HG02623 (cell line): Measurements from ENCODE around the gene NR1D1.
A peak's percentile ranks its signal among the peaks of the same experiment; 100 is the strongest.
"Not testable (repeated sequence)": the region's sequence is repeated elsewhere in the genome, so short reads cannot be mapped to it uniquely, and the experiment has no call there.

Experiments used
- ATAC-seq: cut with Tn5 transposase; IDR thresholded peaks from one replicate; pipeline ENCODE4 v1.9.1; 2021; ENCODE audit warnings: moderate library complexity; ENCODE audit not compliant: unreplicated experiment

NR1D1 gene

DNA sequence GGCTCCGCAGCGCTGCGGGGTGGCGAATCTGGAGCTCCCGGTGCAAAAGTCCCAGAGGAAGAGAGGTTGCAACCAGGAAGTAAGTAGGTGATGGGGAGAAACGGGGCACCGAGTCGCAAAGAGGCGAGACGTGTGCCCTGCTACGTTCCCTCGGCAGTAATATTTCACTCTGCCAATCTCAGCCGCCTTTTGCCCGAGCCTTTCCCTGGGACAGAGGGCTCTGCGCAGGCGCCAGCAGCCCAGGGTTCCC, at the start of gene NR1D1:
Gene NR1D1 (minus strand): TSS at position 171 of the 250 bp plus-strand sequence. CDS start 495 bp downstream, outside the sequence.
- no peak for ATAC-seq

DNA sequence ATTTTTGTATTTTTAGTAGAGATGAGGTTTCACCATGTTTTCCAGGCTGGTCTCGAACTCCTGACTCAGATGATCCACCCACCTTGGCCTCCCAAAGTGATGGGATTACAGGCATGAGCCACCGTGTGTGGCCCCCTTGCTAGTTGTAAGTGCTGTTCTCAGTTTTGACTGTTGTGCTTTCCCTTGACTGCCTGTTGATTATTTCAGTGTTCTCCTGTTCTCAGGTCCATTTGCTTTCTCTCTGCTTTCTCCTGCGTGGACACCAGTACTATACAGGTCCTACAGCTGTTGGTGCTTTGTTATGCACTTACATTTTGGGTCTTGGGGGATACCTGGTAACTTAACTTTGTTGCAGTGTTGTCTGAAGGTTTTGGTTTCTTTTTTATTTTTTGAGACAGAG, 48.1 kb upstream of the NR1D1 start:
- no peak for ATAC-seq

DNA sequence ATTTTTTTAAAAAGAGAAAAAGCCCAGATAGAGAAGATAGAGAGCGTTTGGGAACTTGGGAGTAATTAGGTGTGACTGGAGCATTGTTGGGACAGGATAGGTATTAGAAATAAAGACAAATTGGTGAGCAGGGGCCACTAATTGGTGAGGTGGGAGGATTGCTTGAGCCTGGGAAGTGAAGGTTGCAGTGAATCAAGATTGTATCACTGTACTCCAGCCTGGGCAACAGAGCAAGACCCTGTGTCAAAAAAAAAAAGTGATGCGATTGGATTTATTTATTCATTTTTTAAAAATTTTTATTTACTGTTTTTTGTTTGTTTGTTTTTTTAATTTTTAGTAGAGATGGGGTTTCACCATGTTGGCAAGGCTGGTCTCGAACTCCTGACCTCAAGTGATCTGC, 45.1 kb upstream of the NR1D1 start:
- ATAC-seq: no peak

DNA sequence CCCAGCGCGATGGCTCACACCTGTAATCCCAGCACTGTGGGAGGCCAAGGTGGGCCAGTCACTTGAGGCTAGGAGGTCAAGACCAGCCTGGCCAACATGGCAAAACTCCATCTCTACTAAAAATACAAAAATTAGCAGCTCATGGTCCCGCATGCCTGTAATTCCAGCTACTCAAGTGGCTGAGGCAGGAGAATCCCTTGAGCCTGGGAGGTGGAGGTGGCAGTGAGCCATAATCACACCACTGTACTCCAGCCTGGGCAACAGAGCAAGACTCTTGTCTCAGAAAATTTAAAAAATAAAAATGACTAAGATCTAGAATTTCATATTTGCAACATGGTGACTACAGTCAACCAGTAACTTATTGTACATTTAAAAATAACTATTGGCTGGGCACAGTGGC, 42.8 kb upstream of the NR1D1 start:
- not testable (repeated sequence) for ATAC-seq

DNA sequence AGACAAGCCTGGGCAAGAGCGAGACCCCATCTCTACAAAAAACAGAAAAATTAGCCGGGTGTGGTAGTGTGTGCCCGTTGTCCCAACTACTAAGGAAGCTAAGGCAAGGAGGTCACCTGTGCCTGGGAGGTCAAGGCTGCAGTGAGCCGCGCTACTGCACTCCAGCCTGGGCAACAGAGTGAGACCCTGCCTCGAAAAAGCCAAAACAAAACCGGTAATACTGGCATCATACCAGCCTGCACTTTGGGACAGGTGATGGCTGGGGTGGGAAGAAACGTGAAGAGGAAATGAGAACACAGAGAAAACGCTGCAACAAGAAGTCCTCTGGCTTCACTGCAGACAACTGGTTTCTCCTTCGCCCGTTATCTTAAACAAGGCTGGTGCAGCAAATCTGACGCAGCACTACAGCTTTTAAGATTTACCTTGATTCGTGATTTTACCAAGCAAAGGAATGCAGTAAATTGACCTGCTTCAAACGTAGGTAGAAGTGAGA, 39.2 kb upstream of the NR1D1 start:
- peak; percentile 8 for ATAC-seq

DNA sequence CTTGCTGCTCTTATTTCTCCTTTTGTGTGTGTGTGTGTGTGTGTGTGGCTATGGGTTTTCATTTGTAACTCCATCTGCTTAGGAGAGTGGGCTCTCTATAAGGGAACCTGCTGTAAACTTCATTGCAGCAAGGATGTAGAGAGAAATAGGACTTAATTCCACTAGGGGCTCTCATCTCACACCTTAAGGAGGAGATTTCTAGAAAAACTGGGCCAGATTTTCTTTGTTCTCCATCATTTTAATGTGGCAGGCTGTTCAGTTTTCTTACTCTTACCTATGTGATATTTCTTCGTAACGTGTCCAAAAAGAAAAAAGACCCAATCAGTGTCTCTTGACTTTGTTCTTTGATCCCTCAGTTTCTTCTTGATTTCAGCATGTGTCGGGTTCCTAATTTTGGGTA, 35.4 kb upstream of the NR1D1 start:
- no peak for ATAC-seq

DNA sequence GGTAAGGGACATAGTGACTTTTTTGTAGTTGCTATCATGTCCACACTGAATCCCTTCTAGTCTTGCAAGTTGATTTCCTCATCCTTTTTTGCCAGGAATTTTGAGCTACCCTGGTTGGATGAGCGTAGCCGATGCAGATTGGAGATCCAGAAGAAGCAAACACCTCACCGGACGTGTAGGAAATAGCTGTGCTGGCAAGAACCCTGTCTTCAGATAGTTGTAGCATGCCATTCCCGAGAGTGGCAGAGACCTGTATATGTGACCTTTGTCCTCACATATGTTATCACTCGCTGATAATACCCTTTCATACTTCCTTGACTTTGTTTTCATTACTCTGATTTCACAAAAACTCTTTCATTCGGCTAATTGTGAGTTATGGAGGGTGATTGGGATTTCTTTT, 33.8 kb upstream of the NR1D1 start:
- ATAC-seq: no peak

DNA sequence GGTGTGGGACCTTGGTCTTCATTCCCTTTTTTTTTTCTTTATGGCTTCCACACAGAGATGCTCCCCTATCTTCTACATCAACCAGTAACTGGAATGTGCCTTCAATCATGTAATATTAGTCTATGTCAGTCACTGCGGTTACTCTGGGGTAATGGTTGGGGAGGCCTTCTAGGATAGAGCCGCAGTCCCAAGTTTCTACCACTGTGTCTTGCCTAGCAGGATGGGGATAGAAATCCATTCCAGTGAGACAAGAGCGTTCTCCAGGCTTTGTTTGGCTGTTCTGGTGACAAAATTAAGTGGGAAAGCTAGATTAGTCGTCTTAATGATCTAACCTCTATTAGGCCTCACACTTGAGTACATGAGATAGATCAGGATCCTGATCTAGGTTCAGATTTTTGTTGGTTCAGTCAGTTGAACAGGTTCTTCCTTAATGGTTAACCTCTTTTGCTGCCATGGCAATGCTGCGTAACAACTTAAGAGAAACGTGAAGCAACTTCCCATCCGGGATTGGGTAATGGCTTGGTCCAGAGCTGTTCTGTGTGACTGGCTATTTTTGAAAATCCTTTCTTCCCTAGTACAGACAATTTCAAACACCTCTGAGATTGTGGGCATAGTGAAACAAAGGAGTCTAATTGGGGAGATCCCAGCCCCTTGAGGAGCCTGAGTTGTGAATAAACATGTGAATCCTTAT, 30.1 kb upstream of the NR1D1 start:
- ATAC-seq: no peak

DNA sequence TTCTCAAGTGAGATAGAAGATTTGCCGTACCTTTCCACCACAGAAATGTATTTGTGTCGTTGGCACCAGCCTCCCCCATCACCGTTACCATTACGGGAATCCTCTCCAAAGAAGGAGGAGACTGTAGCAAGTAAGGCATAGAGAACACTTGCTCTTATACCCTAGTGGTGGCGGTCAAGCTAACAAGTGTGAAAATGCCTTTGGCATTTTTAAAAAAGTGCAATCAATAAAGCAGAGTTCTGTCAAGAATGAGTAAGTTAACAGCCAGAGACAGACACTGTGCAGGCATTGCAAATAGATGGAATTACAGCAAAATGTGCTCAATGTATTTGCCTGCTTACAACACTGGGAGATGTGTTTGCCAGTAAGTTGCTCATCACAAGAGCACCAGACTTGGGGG, 29.1 kb upstream of the NR1D1 start:
- ATAC-seq: no peak

DNA sequence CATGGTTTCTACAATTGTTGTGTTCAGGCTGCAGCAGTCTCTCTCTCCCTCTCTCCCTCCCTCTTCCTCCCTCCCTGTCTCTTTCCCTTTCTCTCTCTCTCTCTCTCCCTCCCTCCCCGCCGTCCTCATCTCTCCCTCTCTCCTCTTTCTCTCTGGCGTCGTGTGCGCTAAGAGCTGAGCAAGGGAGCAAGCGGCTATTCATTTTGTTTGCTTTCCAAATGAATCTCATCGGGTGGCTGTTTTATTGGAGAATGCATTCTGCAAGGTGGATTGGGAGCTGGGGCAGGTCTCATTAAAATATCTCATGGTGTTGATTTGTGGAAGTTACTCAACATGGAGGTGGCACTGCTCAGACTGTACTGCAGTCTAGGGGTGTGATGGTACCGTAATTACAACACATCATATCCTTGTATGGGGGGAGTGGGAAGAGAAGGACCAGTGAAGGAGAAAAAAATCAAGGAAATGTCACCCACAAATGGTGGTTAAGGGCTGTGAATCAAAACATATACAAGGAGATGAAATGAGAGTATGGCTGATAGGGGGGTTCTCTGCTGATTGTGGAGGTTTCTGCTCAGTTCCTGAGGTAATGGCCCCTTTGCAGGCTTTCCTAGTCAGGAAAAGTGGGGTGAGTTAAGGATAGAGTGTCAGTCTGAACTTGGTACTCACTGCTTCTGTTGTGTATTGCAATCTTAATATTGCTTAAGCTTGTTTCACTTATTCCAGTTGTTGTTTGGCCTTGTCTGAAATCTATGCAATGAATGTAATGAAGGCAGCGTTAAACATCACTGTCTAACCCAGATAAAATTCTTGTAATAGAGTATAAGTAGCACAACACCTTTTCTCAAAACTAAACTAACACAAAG, 24.1 kb upstream of the NR1D1 start:
- ATAC-seq: no peak

DNA sequence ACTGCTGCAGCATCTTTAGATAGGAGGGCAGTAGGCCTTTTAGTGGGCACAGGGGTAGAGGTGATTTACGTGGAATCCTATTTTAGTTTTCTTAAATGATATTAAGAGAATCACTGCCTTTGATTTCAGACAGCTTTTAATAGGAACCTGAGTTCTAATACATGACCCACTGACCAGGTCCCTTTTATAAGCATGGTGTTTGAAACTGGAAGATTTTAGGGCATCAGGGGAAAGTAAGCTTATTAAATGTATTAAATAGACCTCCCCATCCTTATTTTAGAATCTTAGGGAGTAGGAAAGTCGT, 23.4 kb upstream of the NR1D1 start:
- no peak for ATAC-seq

DNA sequence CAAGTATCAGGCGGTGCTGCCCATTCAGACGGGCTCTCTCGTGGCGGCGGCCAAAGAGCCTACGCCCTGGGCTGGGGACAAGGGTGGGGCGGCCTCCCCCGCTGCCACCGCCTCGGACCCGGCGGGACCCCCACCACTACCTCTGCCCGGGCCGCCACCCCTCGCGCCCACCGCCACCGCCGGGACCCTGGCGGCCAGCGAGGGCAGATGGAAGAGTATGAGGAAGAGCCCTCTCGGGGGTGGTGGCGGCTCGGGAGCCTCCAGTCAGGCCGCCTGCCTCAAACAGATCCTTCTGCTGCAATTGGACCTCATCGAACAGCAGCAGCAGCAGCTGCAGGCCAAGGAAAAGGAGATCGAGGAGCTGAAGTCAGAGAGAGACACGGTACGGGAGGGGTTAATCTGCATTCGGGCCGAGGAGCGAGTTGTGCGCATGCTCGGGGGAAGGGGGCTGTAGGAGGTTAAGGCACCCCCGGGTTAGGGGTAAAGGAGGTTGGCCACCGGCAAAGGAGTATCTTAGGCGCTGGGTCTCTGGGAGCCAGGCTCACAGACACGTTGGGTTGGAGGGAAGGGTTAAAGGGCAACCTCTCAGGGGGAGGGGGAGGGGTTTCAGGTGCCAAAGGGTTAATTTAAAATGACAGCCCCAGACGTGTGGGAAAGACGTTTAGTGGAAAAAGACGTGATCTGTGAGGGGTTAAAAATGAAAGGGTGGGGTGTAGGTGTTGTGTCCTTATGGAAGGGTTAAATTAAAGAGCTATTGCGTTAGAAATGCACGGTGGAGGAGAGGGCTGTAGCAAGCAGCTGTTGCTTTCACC, 22.8 kb upstream of the NR1D1 start:
- ATAC-seq: peak; percentile 23

DNA sequence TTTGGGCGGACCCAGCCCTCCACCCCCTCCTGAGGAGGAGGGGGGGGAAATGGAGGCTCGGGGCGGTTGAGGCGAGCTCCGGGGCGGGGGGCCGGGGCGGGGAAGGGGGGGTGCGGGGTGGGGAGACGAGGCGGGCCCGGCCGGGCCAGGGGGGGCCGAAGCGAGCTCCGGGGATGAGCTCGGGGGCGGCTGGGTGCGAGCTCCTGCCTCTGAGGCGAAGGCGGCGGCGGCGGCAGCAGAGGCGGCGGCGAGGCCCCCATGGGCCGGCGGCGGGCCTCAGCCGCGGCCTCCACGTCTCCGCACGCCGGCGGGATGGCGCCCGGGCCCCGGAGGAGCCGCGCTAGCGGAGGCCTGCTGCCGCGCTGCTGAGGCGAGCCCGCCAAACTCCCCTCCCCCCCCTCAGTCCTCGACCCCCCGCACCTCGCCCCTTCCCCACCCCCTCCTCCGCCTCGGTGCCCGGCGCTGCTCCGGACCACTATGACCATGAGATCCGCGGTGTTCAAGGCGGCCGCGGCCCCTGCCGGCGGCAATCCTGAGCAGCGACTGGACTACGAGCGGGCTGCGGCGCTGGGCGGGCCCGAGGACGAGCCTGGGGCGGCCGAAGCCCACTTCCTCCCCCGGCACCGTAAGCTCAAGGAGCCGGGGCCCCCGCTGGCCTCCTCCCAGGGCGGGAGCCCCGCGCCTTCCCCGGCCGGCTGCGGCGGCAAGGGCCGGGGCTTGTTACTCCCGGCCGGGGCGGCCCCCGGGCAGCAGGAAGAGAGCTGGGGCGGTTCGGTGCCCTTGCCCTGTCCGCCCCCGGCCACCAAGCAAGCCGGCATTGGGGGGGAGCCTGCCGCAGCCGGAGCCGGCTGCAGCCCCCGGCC, 22.0 kb upstream of the NR1D1 start:
- ATAC-seq: peak; percentile 27

DNA sequence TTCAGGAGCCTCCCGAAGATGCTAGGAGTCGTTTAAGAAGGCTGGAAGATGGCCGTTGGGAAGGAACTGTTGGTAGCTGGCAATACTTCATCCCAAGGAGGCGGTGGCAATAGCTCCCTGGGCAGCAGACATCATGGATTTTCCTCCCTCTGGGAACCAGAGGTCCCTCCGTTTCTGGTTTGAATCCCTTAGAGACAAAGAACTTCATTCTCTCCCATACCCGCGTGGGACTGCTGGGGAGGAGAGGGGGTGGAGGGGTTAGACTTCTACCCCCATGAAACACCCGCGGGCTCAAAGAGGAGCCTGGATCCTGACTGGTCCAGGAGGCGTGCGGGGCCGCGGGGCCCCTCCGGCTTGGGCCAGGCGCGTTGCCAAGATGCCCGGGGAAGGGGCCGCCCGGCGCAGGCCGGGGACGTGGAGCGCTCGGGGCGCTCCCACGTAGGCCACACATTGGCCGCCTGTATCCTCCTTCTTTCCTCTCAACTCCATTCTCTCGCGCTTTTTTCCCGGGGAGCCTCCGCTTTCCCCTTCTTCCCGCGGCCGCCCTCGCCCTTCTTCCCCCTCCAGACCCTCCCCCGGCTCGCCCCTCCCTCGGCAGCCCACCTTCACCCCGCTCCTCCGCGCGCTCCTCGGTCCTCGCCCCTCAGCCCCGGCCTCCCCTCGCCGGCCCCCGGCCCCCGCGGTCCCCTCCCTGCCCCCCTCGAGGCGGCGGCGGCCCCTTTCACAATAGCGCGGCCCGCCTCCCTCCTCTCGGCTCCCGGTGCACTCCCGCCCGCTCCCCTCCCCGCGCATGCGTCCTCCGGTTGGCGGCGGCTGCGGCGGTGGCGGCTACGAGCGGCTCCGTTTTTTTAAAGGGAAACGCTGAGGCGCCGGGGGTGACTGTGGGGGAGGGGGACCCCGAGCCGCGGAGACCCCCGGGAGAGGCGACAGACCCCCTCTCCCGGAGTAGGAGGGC, 21.1 kb upstream of the NR1D1 start, which contains the start of gene MSL1:
Gene MSL1 (plus strand): TSS at position 791 of the 955 bp plus-strand sequence. CDS start 642 bp downstream, outside the sequence.
- ATAC-seq: peak; percentile 37

DNA sequence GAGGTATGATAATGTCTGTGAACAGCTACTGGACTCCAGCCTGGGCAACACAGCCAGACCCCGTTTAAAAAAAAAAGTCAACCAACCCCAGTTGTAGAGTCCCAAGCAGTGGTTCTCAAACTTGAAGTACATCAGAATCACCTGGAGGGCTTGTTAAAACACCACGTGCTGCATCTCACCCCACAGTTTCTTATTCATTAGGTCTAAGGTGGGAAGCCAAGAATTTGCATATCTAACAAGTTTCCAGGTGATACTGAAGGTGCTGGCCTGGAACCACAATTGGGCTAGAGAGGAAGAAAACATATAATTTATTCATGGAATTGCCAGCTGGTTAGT, 14.7 kb upstream of the NR1D1 start:
- no peak for ATAC-seq

DNA sequence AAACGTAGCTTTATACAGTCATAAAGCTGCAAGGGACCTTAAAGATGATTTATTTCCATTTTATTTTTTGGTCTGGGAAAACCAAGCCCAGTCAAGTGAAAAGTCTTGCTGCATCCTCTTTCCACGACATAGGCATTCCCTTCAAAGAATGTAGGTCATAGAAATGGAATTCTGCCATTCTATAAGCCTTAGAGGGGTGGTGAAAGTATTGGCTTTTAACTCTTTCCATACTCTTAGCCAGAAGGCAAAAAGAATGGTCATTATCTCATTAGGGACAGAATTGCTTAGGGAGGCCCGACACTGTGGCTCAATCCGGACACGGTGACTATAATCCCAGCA, 13.5 kb upstream of the NR1D1 start:
- no peak for ATAC-seq

DNA sequence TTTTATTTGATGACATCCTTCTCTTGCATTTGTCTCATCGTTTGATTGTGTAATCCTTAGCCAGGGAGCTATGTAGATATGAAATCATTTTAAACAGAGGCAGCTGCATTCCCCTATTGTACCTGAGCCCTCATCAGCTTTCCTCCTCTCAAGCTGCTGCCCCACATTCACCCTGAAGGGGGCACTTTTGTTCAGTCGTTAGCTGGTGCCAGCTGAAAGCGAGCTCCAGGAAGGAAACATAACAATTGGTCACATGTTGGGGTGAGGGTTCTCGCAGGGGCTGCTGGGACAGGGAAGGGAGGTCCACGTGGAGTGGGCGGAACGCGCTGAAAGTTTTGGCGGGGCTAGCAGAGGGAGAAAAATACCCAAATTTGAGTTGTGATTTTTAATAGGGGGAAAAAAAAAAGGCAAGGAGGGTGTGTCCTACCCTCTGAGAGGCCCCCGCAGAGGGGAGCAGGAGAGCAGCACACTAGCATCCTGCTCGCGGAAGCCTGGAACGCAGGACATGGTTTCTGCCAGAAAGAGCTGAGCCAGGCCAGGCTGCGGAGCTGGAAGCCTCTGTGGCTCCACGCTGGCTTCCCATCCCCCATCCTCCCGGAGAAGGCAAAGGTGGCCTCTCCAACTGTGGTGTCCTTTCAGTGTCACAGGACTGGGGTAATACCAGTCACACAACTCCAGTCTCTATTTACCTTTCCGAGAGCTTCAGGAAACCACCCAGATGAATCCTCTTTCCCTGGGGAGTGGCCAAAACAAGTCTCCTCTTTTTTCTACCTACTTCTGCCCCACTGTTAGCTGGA, 12.9 kb upstream of the NR1D1 start:
- ATAC-seq: peak; percentile 84

DNA sequence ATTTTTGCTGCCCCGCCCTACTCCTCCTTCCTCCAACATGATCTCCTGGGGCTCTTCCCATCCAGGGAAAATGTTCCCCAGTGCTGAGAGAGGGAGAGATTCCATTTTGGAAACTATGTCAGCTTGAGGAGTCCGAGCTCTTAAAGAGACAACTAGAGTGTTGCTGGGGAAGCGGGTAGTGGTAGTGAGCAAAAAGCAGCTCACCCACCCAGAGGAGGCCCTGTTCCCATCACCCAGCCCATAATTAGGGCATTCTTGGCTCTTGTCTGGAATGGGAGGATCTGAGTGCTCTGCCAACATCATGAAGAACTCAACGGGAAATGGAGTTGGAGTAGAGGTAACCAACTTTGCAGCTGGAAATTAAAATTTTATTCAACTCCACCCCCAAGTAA, 12.3 kb upstream of the NR1D1 start:
- no peak for ATAC-seq

DNA sequence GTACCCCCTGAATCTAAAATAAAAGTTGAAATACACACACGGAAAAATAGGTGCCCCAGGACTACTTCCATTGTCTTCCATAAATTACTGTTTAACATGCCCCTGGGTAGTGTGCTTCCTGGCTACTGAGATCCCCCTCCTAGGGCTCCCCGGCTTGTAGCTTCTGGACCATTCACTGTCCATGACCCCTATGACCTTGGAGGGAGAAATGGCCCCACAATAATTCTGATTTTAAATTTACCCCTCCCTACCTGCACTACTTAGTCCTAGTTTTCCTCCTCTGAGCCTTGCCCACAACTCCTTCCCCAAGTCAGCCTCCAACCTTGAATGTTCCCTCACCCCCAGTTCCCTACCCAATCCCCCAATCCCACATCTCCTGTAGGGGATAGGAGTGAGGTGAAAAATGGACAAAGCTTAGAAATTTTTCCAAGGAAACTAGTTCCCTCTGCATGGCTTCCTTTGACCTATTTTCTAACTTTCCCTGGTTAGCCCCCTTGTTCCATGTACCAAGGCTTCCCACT, 11.9 kb upstream of the NR1D1 start:
- no peak for ATAC-seq
